GM19452 (cell line): ENCODE measurements around the gene MAPK7.
A peak's percentile ranks its signal among the peaks of the same experiment; 100 is the strongest.

ENCODE experiments used
- ATAC-seq: cut with Tn5 transposase; IDR thresholded peaks from one replicate; pipeline ENCODE4 v1.9.1; 2021; ENCODE audit not compliant: unreplicated experiment

Gene MAPK7

DNA sequence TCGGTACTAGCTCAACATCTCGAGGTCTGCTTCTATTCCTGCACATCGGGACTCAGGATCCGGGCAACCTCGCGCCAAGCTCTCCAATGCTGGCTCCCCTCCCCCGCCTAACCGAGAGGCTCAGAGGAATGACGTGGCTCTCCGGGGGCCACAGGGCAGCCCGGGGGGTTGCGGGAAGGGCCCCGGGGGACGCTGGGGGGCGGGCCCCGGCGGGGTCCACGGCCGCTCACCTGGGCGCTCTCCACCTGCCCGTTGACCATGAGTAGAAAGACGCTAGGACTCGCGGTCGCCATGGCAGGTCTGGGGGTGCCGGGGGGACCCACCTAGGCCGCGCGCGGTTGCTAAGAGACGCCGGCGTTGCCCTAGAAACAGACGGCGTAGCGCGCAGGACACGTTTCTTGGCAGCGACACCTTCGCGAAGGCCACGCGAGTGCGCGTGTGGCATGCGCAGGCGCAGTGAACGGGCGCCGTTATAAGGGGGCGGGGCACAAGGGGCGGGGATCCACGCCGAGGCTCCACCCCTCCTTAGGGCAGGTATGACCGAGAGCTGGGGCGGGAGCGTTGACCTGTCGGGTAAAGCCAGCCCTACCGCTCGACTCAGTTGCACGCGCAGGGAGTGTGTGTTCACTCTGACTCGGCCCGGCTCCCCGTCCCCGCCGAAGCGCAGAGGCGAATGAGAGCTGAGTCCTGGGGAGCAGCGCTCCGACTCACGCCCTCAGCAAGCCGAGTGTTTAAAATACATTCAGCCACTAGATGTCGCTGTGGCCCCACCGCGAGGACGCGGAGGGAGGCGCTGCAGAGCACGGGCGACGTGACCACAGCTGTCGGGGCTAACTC is 15.8 kb upstream of the MAPK7 start, which contains the start of gene B9D1:
TSS of gene B9D1 (minus strand) at position 447 of the 837 bp plus-strand sequence. CDS start at position 293, 154 bp downstream.
- peak; percentile 83 for ATAC-seq

DNA sequence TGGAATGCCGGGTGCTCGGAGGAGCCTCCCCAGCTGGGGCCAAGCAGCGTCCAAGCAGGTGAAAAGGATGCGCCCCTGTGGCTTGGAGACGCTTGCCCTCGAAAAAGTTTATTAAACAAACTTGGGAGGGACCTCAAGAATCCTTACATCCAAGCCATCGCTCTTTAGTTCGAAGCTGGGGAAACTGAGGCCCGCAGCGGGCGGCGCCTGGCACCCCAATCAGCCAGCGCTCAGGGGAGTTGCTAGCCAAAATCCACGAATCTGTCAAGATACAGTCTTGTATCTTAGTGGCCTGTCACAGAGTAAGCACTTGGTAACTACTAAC is 15.2 kb upstream of the MAPK7 start:
- ATAC-seq: no peak

DNA sequence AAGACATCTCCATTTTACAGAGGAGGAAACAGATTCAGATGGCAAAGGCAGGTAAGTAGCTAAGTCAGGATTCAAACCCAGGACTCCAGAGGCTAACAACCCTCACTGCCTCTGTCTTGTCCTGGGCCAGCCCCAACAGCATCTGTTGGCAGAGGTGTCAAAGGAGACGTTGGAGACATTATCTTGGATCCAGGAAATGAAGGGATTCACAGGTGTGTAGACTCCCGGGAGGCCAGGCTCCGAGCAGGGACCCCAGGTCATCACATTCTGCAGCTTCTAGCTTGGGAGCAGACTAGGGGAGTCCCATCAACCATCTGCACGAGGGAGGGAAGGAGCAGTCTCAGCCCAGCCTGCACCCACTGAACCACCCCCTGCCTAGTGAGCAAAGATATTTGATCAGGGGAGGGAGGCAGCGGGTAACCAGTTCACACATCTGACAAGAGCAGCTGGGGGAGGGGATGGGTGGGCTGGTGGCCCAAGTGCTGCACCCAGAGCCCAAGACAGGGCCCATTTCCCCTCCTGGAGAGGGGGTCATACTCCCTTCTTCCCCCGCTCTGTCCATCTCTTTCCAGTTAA is 14.8 kb upstream of the MAPK7 start:
- no peak for ATAC-seq

DNA sequence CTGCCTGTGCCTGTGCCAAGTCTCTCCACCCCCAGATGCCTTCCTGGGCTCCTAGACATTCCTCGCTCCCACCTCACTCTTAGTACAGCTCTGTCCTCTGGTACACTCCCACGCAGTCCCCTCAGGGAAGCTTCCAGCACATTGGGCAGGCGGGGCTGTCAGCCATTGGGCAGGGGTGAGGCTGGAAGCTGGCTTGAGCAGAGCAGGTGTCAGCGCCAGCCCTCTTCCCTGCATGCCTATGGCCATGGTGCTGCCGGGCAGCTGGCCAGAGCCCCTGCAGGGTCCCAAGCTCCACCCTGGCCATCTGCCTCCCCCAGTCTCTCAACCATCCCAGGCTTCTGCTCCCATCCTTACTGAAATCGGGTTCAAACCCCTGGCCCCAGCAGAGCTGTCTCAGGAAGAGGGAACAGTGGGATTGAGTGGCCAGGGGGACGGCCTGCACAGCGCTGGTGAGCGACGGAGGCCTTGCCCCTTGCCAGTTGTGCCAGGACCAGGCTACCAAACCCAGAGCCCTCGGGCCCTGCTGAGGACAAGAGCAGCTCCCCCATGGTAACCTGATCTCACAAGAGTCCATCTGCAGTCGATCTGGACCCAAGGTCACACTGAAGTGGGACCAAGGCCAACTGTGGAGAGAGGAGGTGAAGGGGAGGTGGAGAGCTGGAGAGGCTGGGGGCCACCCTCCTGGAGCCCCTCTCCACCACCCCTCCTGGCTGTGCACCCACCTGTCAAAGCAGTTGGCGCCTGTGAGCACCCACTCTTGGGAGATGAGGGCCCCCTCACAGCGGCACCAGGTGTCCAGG is 13.4 kb upstream of the MAPK7 start:
- ATAC-seq: no peak

DNA sequence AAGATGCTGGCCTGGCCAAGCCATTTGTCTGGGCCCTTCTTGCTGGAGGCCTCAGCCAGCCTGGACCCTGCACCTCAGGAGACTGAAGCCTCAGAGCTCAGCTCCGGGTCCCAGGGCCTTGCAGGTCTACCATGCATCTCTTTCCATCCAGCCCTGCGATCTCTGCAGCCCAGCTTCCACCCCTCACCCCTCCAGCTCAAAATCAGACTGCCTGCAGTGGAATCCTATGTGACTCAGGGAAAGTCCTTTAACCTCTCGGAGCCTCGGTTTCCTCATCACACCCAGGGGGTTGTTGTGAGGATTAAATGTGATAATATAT is 12.8 kb upstream of the MAPK7 start:
- ATAC-seq: no peak

DNA sequence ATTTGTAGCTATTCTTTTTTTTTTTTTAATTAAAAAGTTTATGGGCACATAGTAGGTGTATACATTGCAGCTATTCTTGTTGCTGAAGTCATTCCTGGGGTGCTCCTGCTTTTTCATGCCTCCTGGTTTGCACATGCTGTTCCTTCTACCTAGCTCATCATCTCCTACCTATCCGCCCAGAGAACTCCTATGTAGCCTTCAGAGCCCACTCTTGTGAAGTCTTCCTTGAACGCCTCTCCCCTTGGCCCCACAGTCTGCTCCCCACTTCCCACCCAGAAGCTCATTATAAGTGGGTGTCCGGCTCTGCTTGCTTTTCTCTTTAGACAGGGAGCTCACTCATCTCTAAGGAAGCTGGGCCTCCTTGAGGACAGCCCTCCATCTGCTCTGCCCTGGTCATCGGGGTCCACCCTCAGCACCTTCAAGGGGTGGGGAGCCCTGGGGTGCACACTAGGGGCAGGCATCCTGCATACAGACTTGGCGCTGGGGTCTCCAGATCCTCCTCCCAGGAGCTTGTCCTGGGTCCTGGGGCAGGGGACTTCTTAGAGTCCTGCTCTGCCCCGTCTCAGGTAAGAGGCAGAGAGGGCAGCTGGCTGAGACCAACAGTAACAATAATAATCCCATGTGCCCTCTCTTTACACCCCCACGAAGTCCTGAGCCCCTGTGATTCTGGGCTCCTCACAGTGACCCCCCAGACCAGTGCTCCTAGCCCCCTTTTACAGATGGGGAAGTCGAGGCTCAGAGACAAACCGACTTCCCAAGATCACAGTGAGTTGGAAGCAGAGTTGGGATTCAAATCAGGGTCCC is 12.3 kb upstream of the MAPK7 start:
- no peak for ATAC-seq

DNA sequence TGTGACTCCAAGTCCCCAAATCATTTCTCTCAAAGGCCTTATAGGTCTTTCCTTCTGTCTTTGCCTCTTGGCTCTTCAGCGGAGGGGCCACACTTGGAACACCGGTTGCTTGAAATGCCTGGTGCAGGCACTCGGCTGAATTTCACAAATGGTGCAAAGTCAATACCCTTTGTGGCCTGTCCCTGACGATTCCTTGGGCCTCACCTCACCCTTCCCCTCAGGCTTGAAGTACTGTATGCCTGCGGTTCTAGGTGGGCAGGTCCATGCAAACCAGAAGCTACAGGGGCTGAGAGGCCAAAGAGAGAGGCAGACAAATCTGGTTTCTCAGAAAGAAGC is 11.7 kb upstream of the MAPK7 start:
- ATAC-seq: no peak

DNA sequence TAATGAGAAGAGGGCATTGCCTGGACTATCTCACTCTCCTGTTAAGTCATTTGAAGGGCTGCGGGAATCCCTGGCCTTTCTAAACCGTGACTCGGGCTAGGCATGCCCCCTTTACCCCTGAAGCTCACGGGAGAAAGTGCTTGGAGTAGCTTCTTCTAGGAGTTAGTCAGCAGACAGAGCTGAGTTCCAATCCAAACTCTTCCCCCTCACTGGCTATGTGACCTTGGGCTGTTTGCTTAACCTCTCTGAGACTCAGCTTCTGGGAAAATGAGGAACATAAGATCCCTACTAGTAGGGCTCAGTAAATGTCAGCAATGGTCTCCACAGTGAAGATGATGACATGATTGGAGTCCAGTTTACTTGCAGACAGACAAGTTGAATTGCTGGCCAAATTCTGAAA is 10.1 kb upstream of the MAPK7 start:
- ATAC-seq: no peak

DNA sequence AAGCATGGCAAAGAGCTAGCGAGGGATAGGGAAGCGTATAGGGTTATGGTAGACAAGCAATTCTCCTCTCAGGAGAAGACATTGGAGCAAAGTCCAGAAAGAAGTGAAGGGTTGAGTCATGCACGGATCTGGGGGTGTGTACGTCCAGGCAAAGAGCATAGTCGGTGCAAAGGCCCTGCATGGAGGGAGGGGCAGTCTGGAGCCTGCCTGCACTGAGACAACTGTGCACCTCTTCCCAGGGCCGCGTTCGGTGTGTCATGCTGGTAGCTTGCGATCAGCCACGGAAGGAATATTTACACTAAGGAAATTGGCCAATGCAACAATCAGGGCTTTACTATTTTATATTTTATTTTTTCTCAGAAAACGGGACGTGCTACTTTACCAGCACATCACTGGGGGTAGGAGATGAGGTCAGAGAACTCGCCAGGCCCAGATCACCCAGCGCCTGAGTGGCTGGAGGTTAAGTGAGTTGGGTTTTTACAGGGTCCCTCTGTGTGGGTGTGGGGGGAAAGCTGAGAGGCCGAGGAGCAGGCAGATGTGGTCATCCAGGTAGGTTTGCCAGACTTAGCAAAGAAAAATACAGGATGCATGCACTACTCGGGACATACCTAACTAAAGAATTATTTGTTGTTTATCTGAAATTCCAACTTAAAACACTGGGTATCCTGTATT is 9.1 kb upstream of the MAPK7 start:
- ATAC-seq: no peak

DNA sequence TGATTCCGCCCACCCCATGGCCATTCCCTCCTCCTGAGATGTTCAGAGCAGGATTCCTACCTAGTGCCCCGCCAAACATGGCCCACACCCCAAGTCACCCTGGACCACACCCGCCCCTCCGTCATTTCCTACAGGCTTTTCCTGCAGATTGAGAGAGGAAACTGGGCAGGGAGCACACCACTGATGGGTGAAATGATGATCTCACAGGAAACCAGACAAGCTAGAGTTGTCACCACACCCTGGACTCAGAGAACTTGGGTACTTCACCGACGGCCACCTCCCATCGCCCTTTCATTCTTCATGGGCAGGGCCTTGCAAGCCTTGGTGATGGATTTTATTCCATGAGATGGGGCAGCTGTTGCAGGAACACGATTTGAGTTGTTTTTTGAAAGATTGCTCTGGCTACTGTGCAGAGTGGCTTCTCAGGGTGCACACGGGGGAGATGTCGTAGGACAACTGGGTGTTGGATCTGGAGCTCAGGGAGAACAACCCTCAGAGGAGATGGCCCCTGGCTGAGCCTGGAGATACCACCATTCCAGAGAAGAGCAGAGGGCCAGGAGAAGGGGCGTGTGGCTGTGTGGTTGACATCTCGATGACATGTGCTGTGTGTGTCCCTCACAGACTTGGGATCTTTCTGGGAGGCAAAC is 8.3 kb upstream of the MAPK7 start:
- no peak for ATAC-seq

DNA sequence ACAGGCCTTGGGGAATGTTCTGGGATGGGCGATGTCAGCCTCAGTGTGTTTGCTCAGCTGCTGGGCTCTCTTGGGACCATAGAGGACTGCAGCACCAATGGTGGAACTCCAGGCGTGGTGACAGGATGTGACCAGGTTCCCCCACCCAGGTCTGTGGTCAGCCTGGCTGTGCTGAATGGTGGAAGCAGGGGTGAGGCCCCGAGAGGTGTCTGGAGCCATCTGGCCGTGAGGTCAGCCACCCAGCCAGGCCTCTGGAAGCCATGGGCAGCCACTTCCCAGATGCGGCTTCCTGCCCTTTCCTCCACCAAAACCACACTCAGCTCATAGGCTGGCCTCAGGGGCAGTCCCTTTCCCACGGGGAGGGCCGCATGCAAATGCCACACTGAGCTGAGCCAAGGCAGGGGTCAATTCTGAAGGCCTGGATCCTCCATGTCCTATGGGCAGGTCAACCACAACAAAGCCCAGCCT is 7.8 kb upstream of the MAPK7 start:
- peak; percentile 78 for ATAC-seq

DNA sequence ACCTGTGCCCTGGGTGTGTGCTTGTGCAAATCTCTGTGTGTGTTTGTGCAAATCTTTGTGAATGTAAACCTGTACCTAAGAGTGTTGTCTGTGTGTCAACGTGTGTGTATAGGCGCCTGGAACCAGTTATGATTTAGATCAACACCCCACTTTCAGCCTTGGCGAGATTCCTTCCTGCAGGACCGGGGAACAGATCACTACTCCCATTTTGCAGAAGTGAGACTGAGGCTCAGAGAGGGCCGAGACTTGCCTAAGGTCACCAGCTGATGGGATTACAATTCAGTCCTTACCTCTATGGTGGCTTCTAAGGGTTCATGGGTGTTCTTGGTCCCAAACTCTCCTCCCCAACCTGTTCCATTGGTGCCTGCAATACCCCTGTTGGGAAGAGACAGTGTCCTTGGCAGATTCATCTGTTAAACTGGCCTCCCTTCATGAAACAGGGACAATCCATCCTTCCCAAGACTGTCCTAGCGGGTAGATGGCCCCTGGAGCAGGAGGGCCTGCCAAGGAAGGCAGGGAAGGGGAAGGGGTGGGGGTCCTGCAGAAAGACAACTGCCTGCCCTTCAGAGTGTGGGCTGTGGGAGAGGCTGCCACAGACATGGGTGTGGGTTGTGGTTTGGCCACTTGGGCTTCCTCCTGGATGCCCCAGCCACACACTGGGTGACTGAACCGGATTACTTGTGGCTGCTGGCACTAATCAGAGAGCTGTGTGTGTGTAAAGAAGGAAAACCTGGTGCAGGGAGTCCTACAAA is 6.9 kb upstream of the MAPK7 start:
- ATAC-seq: no peak

DNA sequence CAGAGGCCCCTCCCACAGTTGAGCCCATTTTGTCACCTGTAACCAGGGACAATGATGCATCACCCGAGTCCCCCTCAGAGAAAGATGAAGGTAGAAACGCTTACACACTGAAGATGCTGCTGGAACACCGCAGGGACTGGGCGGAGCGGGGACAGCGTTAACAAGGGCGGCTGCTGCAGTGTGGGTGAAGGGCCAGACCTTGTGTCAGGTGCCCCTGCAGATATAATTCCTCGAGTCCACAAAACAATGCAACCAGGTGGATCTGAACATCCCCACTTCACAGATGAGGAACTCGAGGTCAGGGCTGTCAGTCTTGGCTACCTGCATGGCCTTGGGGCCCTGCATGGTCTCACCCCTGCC is 6.3 kb upstream of the MAPK7 start:
- ATAC-seq: no peak

DNA sequence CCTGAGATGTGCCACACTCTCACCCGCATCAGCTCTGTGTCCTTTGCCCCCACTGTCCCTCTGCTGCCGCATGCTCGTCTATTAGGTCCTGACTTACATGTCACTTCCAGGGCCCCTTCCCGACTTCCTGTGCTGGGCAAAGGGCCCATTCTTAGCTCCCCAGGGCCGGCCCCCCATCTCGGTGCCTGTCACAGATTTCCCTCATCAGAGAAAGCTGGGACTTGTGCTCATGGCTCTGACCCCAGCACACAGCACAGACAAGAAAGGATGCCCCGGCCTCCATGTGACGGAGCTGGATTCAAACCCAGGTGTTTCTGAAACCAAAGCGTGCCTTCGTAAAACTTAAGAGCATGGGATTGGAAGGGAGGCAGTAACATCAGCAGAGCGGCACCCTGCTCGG is 5.9 kb upstream of the MAPK7 start:
- no peak for ATAC-seq

DNA sequence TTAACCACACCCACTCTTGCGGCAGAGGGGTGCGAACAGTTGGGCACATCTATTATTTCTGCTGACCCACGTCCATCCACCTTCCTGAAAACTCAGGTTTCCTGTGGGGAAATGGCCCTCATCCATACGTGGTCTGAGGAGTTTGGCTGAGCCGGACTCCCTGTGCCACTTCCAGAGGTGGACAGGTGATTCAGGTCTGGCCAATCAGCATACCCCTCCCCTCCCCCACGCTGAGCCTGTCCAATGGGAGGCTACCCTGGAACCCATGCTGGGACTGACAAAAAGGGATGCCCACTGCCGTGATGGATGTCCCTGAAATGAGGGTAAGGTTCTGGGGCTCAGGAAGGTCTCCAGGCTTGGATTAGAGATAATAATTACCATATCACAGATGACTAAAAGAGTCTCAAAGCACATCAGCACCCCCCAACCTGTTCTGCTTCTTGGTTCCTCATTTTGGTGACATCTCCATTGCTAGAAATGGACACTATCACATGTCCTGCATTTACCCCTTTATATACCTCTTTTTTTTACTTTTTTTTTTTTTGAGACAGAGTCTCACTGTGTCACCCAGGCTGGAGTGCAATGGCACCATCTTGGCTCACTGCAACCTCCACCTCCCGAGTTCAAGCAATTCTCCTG is 5.3 kb upstream of the MAPK7 start:
- no peak for ATAC-seq

DNA sequence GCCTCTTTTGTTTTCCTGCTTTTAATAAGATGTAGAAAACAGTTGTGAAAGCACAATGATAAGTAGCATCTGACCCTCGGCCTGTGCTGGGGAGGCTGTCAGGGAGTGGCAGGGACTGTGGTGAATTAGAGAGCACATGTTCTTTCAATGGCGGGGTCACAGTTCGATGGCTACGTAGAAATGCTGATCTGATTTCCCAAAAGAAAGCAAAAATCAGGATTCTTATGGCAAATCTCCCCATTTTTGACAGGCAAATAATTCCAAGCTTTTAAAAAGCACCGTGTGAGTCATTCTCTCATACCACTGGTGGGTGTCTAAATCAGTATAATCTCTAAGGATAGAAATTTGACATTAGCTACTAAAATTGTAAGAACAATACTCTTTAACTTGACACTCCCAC is 4.2 kb upstream of the MAPK7 start:
- ATAC-seq: no peak

DNA sequence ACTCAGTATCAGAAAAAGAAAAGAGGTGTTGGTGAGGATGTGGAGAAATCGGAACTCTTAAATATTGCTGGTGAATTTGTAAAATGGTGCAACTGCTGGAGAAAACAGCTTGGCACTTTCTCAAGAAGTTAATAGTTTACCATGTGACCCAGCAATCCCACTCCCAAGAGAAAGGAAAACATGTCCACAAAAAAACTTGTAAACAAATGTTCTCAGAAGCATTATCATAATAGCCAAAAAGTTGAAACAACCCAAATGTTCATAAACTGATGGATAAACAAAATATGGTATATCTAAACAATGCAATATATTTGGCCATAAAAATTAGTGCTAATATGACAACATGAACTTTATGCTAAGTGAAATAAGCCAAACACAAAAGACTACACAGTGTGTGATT is 2.6 kb upstream of the MAPK7 start:
- no peak for ATAC-seq

DNA sequence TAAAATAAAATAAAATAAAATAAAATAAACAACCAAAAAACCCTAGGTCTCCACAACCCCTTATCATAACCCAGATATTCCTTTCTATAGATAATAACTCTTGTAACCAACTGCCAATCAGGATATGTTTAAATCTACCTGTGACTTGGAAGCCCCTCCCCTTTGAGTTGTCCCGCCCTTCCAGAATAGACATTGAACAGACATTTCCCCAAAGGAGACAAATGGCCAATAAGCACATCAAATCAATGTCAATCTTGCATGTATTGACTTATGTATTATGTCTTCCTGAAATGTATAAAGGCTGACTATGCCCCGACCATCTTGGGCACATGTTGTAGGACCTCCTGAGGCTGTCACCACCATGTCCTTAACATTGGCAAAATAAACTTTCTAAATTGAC is 1.5 kb upstream of the MAPK7 start:
- no peak for ATAC-seq
